CD8-positive, alpha-beta memory T cell (primary cell): ENCODE measurements around the gene FTSJ3. TPM values are rescaled to one million over a fixed set of nuclear protein-coding genes. Genes with fewer than 3 reads are reported as not detected.

Experiments used
- CTCF ChIA-PET: fragments of 350-600 bp; sonication (Branson Sonifier 250); formaldehyde crosslinking; loops from one replicate; lab custom pipeline; 2021; ENCODE audit warnings: antibody characterized with exemption; lab: Charles Lee
- POLR2A ChIA-PET: fragments of 350-600 bp; sonication (Branson Sonifier 250); formaldehyde crosslinking; loops from one replicate; lab custom pipeline; 2021; ENCODE audit warnings: antibody characterized with exemption; lab: Charles Lee
- DNase-seq, 5 donors: peaks; one replicate each; pipeline versions ENCODE4 v3.0.0 to v3.0.0-alpha.2; 2020 to 2022; ENCODE audit warnings: mixed read lengths in 1 of 5
- H3K27ac ChIP-seq: one replicate; pipeline ENCODE4 v1.7.0; 2013; ENCODE audit warnings: low read depth, mild to moderate bottlenecking, low read length, moderate library complexity
- H3K27me3 ChIP-seq: 2 replicates; pipeline ENCODE4 v1.7.0; 2013; ENCODE audit warnings: low read length, mild to moderate bottlenecking; ENCODE audit not compliant: insufficient read depth, poor library complexity, severe bottlenecking
- H3K36me3 ChIP-seq: 2 replicates; pipeline ENCODE4 v1.7.0; 2013; ENCODE audit warnings: mild to moderate bottlenecking, low read length, moderate library complexity; ENCODE audit not compliant: insufficient read depth
- H3K4me1 ChIP-seq: 2 replicates; pipeline ENCODE4 v1.7.0; 2013; ENCODE audit warnings: mild to moderate bottlenecking, low read length, moderate library complexity; ENCODE audit not compliant: insufficient read depth
- H3K4me3 ChIP-seq: 2 replicates; pipeline ENCODE4 v1.7.0; 2013; ENCODE audit warnings: mild to moderate bottlenecking, low read length
- H3K9me3 ChIP-seq: 2 replicates; pipeline ENCODE4 v1.7.0; 2013; ENCODE audit warnings: mild to moderate bottlenecking, low read length
- H3K27ac Mint-ChIP-seq, 8 donors: one replicate each; pipeline ENCODE4 v1.8.0; 2020 to 2021; ENCODE audit warnings: mixed read lengths in 8 of 8, mild to moderate bottlenecking in 6 of 8, inconsistent platforms in 3 of 8, moderate library complexity in 3 of 8
- H3K27me3 Mint-ChIP-seq, 2 donors: one replicate each; pipeline ENCODE4 v1.8.0; 2020 to 2021; ENCODE audit warnings: mixed read lengths in 2 of 2, mild to moderate bottlenecking in 1 of 2, moderate library complexity in 1 of 2
- H3K36me3 Mint-ChIP-seq, 3 donors: one replicate each; pipeline ENCODE4 v1.8.0; 2020 to 2021; ENCODE audit warnings: mixed read lengths in 3 of 3, inconsistent platforms in 1 of 3, mild to moderate bottlenecking in 1 of 3
- H3K4me1 Mint-ChIP-seq, 3 donors: one replicate each; pipeline ENCODE4 v1.8.0; 2020 to 2021; ENCODE audit warnings: mixed read lengths in 3 of 3, inconsistent platforms in 1 of 3, mild to moderate bottlenecking in 1 of 3
- H3K4me3 Mint-ChIP-seq, 7 donors: one replicate each; pipeline ENCODE4 v1.8.0; 2020 to 2021; ENCODE audit warnings: mixed read lengths in 7 of 7, mild to moderate bottlenecking in 6 of 7, moderate library complexity in 4 of 7, inconsistent platforms in 2 of 7
- H3K9me3 Mint-ChIP-seq, 5 donors: one replicate each; pipeline ENCODE4 v1.8.0; 2020 to 2022; ENCODE audit warnings: mixed read lengths in 5 of 5, mild to moderate bottlenecking in 3 of 5, moderate library complexity in 2 of 5, inconsistent platforms in 1 of 5
- polyA plus RNA-seq: library from polyadenylated mRNA; unstranded; fragments of 300-500 nt; fragmentation: Illumina TruSeq; gene quantifications from one replicate; pipeline ENCODE4 v1.2.3, GENCODE V29; 2021
- total RNA-seq, 2 experiments: library from RNA; stranded (reverse); gene quantifications; one replicate each; pipeline ENCODE4 v1.2.3, GENCODE V29; 2021

The FTSJ3 gene
- total and polyA plus RNA-seq, 3 experiments from 2014 or later: 34.8 to 102 (median 98.1) TPM

DNA sequence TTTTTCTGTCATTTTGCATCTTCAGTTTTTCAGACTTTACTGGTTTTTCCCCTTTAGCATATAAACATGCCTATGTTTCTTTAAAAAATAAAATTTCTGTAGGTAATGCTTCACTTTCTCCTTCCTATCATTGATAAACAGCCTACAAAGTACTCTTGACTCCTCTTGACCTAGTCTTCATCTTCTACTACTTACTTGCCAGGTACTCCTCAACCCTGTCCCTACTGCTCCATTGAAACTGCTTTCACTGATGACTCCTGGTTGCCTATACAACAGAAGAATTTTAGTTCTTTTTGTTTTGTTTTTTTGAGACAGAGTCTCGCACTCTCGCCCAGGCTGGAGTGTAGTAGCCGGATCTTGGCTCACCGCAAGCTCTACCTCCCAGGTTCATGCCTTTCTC lies 46.5 kb downstream of the FTSJ3 start:
- H3K9me3 ChIP-seq: no peaks in the 10 kb centered on the region
- Mint-ChIP-seq H3K27me3 (no peaks in the 10 kb centered on the region), H3K9me3 (no peaks in the 10 kb centered on the region), H3K4me3 (no peak overlapping the region), H3K27ac (peak overlapping the region in 5 of 8 donors; percentile 8 to 83 (median 55)), H3K36me3 (peaks cover 0 to 63% (median 4%) of the 10 kb centered on the region in 3 donors), H3K4me1 (peaks cover 57 to 83% (median 70%) of the 10 kb centered on the region in 3 donors)
- H3K27me3 ChIP-seq: no peaks in the 10 kb centered on the region
- DNase-seq: no peak
- H3K4me1 ChIP-seq: peaks cover 24% of the 10 kb centered on the region
- H3K4me3 ChIP-seq: no peak overlapping the region
- POLR2A ChIA-PET: no interaction called here
- H3K36me3 ChIP-seq: peaks cover 12% of the 10 kb centered on the region
- no peak overlapping the region for H3K27ac ChIP-seq
- CTCF ChIA-PET: interaction anchor here (1.1 kb wide), 1 partner anchor 47 kb away, joined by 3 read pairs; no protein-coding TSS in a partner anchor

DNA sequence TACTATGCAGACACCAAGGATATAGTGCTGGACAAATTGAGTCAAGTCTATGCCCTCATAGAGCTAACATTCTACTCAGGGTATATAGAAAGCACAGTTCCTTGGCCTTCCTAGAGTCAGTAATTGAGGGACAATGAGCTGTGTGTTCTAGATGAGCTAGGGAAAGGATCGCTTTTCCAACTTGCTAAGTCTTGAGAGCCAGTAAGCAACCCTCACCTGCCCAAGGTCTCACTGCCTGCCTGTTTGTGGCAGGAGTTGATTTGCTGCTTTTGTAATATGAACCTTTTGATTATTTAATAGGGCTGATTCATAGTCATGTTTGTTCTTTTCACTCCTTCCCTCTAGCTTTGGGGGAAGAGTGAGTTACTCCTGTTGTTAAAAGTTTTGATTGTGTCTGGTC lies 47.0 kb downstream of the FTSJ3 start:
- POLR2A ChIA-PET: interaction anchor here (0.6 kb wide), 1 partner anchor 86 kb away, joined by 9 read pairs; no protein-coding TSS in a partner anchor
- Histone ChIP-seq H3K36me3 (peaks cover 12% of the 10 kb centered on the region), H3K4me3 (no peak overlapping the region), H3K9me3 (no peaks in the 10 kb centered on the region), H3K27me3 (no peaks in the 10 kb centered on the region), H3K4me1 (peaks cover 28% of the 10 kb centered on the region), H3K27ac (no peak overlapping the region)
- no peak overlapping the region for H3K4me3 Mint-ChIP-seq
- H3K9me3 Mint-ChIP-seq: no peaks in the 10 kb centered on the region
- peaks cover 0 to 59% (median 4%) of the 10 kb centered on the region in 3 donors for H3K36me3 Mint-ChIP-seq
- peaks cover 57 to 84% (median 70%) of the 10 kb centered on the region in 3 donors for H3K4me1 Mint-ChIP-seq
- H3K27me3 Mint-ChIP-seq: no peaks in the 10 kb centered on the region
- CTCF ChIA-PET: no interaction called here
- no peak for DNase-seq
- H3K27ac Mint-ChIP-seq: peak overlapping the region in 4 of 8 donors; percentile 48 to 78 (median 64)

- no peak for DNase-seq
- peaks cover 0 to 3% of the 10 kb centered on the region in 2 donors for H3K27me3 Mint-ChIP-seq
- H3K4me3 Mint-ChIP-seq: peak overlapping the region; percentile 92 to 100 (median 96)
- Histone ChIP-seq H3K4me3 (peak overlapping the region; percentile 66), H3K9me3 (no peaks in the 10 kb centered on the region), H3K4me1 (peaks cover 48% of the 10 kb centered on the region), H3K27me3 (no peaks in the 10 kb centered on the region), H3K36me3 (peaks cover 6% of the 10 kb centered on the region), H3K27ac (peak overlapping the region; percentile 99)
- H3K4me1 Mint-ChIP-seq: peaks cover 54 to 89% (median 78%) of the 10 kb centered on the region in 3 donors
- ChIA-PET POLR2A (interaction anchor here (2.4 to 4.5 kb wide), 4 partner anchors 34 to 79 kb away, joined by 16 to 95 read pairs (median 50); partner anchors contain the start of genes LIMD2 and STRADA), CTCF (no interaction called here)
- peak overlapping the region; percentile 96 to 100 (median 99) for H3K27ac Mint-ChIP-seq
- H3K36me3 Mint-ChIP-seq: peaks cover 0 to 60% (median 0%) of the 10 kb centered on the region in 3 donors
- H3K9me3 Mint-ChIP-seq: peaks cover 0 to 2% (median 0%) of the 10 kb centered on the region in 5 donors
Observed at GRCh38 chr17:63775420-63775819, 52.0 kb downstream of the FTSJ3 start.

DNA sequence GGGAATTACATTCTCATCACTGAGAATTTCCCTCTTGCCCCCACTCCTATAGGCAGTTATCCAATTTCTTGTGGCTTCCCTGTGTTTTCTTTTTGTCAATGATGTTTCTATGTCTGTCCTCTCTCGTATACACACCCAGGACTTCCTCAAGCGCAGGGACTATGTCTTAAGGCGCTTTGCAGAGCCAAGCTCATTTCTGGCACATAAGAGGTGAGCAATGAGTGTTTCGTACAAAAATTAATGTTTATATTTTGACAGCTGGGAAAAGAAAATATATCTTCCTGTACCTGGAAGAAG lies 52.5 kb downstream of the FTSJ3 start:
- peak overlapping the region; percentile 96 to 100 (median 99) for H3K27ac Mint-ChIP-seq
- peaks cover 0 to 3% of the 10 kb centered on the region in 2 donors for H3K27me3 Mint-ChIP-seq
- H3K4me1 Mint-ChIP-seq: peaks cover 54 to 89% (median 78%) of the 10 kb centered on the region in 3 donors
- peak in 1 of 5 donors; percentile 18 for DNase-seq
- Histone ChIP-seq H3K4me3 (peak overlapping the region; percentile 66), H3K27me3 (no peaks in the 10 kb centered on the region), H3K36me3 (peaks cover 6% of the 10 kb centered on the region), H3K4me1 (peaks cover 52% of the 10 kb centered on the region), H3K27ac (peak overlapping the region; percentile 99), H3K9me3 (no peaks in the 10 kb centered on the region)
- ChIA-PET POLR2A (interaction anchor here (2.4 to 4.5 kb wide), 5 partner anchors 33 to 79 kb away, joined by 16 to 95 read pairs (median 45); partner anchors contain the start of genes FTSJ3, LIMD2, PSMC5 and STRADA), CTCF (interaction anchor here (2.3 to 3.8 kb wide), 2 partner anchors 73 to 77 kb away, joined by 16 to 18 read pairs; no protein-coding TSS in a partner anchor)
- H3K36me3 Mint-ChIP-seq: peaks cover 0 to 60% (median 0%) of the 10 kb centered on the region in 3 donors
- H3K9me3 Mint-ChIP-seq: peaks cover 0 to 2% (median 0%) of the 10 kb centered on the region in 5 donors
- peak overlapping the region; percentile 92 to 100 (median 96) for H3K4me3 Mint-ChIP-seq

DNA sequence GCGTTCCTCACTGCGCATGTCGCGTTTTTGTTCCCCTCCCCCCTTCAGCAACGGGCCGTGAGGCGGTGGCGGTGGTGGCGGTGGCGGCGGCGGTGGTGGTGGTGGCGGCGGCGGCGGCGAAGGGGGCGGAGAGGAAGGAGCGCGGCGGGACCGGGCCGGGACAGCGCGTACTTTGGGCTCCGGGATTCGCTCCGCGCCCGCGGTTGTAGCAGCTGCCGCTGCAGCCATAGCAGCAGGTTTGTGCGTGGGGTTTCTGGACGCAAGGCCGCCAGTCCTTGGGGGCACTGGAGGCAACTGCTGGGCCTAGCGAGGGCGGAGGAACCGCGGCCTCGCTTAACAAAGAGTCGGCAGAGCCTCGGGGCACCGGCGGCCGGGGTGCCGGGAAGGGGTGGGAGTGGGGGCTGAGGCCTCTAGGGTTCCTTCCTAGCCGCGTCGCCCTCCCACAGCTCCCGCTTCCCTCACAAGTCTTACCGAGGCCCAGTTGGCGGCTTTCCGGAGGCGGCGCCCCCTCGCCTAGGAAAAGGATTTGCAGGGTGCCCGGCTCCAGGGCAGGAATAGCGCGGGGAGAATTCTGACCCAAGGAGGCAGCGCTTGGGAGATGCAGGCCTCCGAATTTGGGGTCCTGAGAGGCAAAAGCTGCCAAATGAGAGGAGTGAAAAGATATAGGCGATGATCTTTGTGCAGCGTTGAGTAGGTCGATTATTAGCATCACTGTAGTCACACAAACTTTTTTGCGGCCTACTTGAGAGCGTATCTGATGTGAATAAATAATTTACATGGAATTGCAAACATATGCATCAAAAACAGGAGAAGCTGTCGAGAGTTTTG lies 53.1 kb downstream of the FTSJ3 start, which contains the start of gene DDX42:
TSS of gene DDX42 (plus strand) at position 30 of the 828 bp plus-strand sequence. CDS start 12,880 bp downstream, outside the sequence.
- Mint-ChIP-seq H3K27ac (peak within 1 kb of the TSS; percentile 96 to 100 (median 99)), H3K27me3 (peaks cover 0 to 3% of the 10 kb centered on the region in 2 donors), H3K36me3 (peaks cover 0 to 58% (median 0%) of the 10 kb centered on the region in 3 donors), H3K9me3 (peaks cover 0 to 2% (median 0%) of the 10 kb centered on the region in 5 donors), H3K4me3 (peak within 1 kb of the TSS; percentile 92 to 100 (median 96)), H3K4me1 (peaks cover 51 to 88% (median 76%) of the 10 kb centered on the region in 3 donors)
- Histone ChIP-seq H3K4me1 (peaks cover 52% of the 10 kb centered on the region), H3K27me3 (no peaks in the 10 kb centered on the region), H3K4me3 (peak within 1 kb of the TSS; percentile 98), H3K27ac (peak within 1 kb of the TSS; percentile 99), H3K36me3 (peaks cover 6% of the 10 kb centered on the region), H3K9me3 (no peaks in the 10 kb centered on the region)
- CTCF ChIA-PET: interaction anchor here (0.5 to 3.8 kb wide), 8 partner anchors 10 to 76 kb away, joined by 3 to 18 read pairs (median 6); partner anchors contain the start of gene STRADA
- peak in 1 of 5 donors; percentile 83 for DNase-seq
- POLR2A ChIA-PET: interaction anchor here (0.5 to 4.5 kb wide), 17 partner anchors 9 to 732 kb away, joined by 3 to 95 read pairs (median 6); partner anchors contain the start of genes CEP95, DDX5, FTSJ3 and ICAM2

GRCh38 chr17:63773272-63774140 lies 54.0 kb downstream of the FTSJ3 start, which contains the start of gene CCDC47:
Gene CCDC47, minus strand, starts transcription at chr17:63773597. Its CDS starts 7,422 bp downstream, at chr17:63766175.
- H3K9me3 Mint-ChIP-seq: peaks cover 0 to 2% (median 0%) of the 10 kb centered on the region in 5 donors
- H3K27ac Mint-ChIP-seq: peak within 1 kb of the TSS; percentile 96 to 100 (median 99)
- peak; percentile 95 to 99 (median 99) for DNase-seq
- Histone ChIP-seq H3K4me3 (peak within 1 kb of the TSS; percentile 98), H3K9me3 (no peaks in the 10 kb centered on the region), H3K4me1 (peaks cover 52% of the 10 kb centered on the region), H3K27ac (peak within 1 kb of the TSS; percentile 99), H3K27me3 (no peaks in the 10 kb centered on the region), H3K36me3 (peaks cover 6% of the 10 kb centered on the region)
- H3K4me1 Mint-ChIP-seq: peaks cover 53 to 87% (median 70%) of the 10 kb centered on the region in 3 donors
- peaks cover 0 to 56% (median 0%) of the 10 kb centered on the region in 3 donors for H3K36me3 Mint-ChIP-seq
- H3K4me3 Mint-ChIP-seq: peak within 1 kb of the TSS; percentile 92 to 100 (median 96)
- POLR2A ChIA-PET: interaction anchor here (0.5 to 4.5 kb wide), 20 partner anchors 10 to 732 kb away, joined by 3 to 95 read pairs (median 6); partner anchors contain the start of genes CEP95, DDX5, FTSJ3 and ICAM2
- CTCF ChIA-PET: interaction anchor here (0.5 to 3.8 kb wide), 9 partner anchors 10 to 75 kb away, joined by 3 to 18 read pairs (median 5); partner anchors contain the start of gene STRADA
- peaks cover 0 to 3% of the 10 kb centered on the region in 2 donors for H3K27me3 Mint-ChIP-seq
